ENCODE data around the gene TAPT1. TPM values are rescaled to one million over a fixed set of nuclear protein-coding genes. Genes with fewer than 3 reads are reported as not detected.

TAPT1 gene
- total RNA-seq, 1 experiment from 2014 or later: 17.3 TPM

DNA sequence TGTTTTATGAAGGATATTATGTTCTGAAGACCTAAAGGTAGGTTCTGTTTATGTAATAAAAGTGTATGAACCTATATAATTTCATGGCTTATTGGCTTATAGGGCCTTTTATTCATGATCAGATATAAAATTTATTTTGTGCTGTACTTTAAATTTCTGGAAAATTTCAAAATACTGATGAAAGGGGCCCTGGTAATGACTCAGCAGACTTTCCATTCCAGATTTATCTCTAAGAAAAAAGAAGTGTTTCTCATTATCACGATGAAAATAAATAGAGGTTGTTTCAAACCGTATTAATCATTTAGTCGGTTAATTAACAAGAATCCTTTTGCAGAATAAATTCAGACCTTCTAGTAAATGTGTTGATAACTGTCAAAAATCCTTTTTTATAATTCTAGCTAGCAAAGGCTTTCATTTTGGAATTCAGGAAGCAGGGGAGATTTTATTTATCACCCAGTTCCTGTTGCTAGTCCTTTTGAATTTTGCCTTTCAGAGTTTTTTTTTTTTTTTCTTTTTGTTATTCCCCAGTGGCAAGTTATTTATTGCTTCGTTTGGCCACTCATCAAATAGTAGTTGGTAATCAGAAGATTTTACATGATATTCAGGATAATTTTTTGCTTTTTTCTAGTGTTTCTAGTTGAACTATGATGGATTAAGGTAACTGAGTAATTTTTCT is 5.4 kb upstream of the TAPT1 start:
- Histone ChIP-seq H3K27ac (ENCODE audit: low read length) (no peak overlapping the region), H3K4me1 (ENCODE audit: control insufficient read depth, insufficient read depth, low read length) (no peaks in the 10 kb centered on the region), H3K27me3 (ENCODE audit: control insufficient read depth, insufficient read depth, low read length) (no peaks in the 10 kb centered on the region), H3K36me3 (ENCODE audit: control insufficient read depth, insufficient read depth, low read length) (no peaks in the 10 kb centered on the region), H3K9me3 (ENCODE audit: control insufficient read depth, insufficient read depth, low read depth, low read length) (no peaks in the 10 kb centered on the region), H3K4me3 (ENCODE audit: low read depth in 2 of 2, low read length in 2 of 2) (no peak overlapping the region)
- POLR2A ChIA-PET: no interaction called here
- in situ Hi-C loops (cut with HindIII; ENCODE audit: low pct_unique_long_range_greater_than_20kb, low sequenced_read_pairs) (no loop called here), intact Hi-C loops (cut with micrococcal nuclease; ENCODE audit: unreplicated experiment) (no loop called here)
- no peak for DNase-seq (ENCODE audit: low read depth, low spot score)
- TF ChIP-seq POLR2AphosphoS5 (IDR thresholded peaks at IDR 0.05; ENCODE audit: low read depth, low read length) (no peak), SIN3A (IDR thresholded peaks at IDR 0.05; ENCODE audit: borderline replicate concordance, insufficient read depth, low read depth, low read length) (no peak), TCF7L2 (IDR thresholded peaks at IDR 0.05; ENCODE audit: low read depth, low read length) (no peak)
- TF ChIP-seq, protein P1, sequence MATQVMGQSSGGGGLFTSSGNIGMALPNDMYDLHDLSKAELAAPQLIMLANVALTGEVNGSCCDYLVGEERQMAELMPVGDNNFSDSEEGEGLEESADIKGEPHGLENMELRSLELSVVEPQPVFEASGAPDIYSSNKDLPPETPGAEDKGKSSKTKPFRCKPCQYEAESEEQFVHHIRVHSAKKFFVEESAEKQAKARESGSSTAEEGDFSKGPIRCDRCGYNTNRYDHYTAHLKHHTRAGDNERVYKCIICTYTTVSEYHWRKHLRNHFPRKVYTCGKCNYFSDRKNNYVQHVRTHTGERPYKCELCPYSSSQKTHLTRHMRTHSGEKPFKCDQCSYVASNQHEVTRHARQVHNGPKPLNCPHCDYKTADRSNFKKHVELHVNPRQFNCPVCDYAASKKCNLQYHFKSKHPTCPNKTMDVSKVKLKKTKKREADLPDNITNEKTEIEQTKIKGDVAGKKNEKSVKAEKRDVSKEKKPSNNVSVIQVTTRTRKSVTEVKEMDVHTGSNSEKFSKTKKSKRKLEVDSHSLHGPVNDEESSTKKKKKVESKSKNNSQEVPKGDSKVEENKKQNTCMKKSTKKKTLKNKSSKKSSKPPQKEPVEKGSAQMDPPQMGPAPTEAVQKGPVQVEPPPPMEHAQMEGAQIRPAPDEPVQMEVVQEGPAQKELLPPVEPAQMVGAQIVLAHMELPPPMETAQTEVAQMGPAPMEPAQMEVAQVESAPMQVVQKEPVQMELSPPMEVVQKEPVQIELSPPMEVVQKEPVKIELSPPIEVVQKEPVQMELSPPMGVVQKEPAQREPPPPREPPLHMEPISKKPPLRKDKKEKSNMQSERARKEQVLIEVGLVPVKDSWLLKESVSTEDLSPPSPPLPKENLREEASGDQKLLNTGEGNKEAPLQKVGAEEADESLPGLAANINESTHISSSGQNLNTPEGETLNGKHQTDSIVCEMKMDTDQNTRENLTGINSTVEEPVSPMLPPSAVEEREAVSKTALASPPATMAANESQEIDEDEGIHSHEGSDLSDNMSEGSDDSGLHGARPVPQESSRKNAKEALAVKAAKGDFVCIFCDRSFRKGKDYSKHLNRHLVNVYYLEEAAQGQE (IDR thresholded peaks at IDR 0.05; ENCODE audit: insufficient read depth in 1 of 2, low read depth in 2 of 2, low read length in 1 of 2): no peak
- TF ChIP-seq, protein P2, sequence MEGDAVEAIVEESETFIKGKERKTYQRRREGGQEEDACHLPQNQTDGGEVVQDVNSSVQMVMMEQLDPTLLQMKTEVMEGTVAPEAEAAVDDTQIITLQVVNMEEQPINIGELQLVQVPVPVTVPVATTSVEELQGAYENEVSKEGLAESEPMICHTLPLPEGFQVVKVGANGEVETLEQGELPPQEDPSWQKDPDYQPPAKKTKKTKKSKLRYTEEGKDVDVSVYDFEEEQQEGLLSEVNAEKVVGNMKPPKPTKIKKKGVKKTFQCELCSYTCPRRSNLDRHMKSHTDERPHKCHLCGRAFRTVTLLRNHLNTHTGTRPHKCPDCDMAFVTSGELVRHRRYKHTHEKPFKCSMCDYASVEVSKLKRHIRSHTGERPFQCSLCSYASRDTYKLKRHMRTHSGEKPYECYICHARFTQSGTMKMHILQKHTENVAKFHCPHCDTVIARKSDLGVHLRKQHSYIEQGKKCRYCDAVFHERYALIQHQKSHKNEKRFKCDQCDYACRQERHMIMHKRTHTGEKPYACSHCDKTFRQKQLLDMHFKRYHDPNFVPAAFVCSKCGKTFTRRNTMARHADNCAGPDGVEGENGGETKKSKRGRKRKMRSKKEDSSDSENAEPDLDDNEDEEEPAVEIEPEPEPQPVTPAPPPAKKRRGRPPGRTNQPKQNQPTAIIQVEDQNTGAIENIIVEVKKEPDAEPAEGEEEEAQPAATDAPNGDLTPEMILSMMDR (IDR thresholded peaks at IDR 0.05): no peak
- no peak for ATAC-seq
- no TSS peak for BruUV-seq (replicated peaks)
- CTCF ChIA-PET: interaction anchor here (0.7 kb wide), 1 partner anchor 32 kb away, joined by 12 read pairs; no protein-coding TSS in a partner anchor

DNA sequence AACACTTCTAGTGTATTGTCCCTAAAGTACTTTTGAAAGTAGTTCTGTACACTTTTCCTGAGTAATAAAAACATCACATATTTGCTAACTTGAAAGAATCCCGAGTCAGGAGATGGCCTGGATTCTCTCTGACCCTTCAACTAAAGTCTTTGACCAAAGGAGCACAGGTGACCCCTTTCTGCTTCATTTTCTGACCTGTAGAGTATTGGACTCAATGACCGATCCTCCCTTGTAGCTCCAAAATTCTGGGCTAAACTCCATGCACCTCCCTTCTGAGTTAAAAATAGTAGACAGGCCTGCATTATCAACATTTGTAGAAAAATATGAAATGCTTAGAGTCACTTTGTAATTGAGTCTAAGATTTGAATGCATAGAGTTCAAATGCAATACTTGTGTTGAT is 4.0 kb upstream of the TAPT1 start:
- intact Hi-C loops (cut with micrococcal nuclease; ENCODE audit: unreplicated experiment) (no loop called here), in situ Hi-C loops (cut with HindIII; ENCODE audit: low pct_unique_long_range_greater_than_20kb, low sequenced_read_pairs) (no loop called here)
- TF ChIP-seq SIN3A (IDR thresholded peaks at IDR 0.05; ENCODE audit: borderline replicate concordance, insufficient read depth, low read depth, low read length) (no peak), TCF7L2 (IDR thresholded peaks at IDR 0.05; ENCODE audit: low read depth, low read length) (no peak), POLR2AphosphoS5 (IDR thresholded peaks at IDR 0.05; ENCODE audit: low read depth, low read length) (no peak)
- TF ChIP-seq, protein P1 (IDR thresholded peaks at IDR 0.05; ENCODE audit: insufficient read depth in 1 of 2, low read depth in 2 of 2, low read length in 1 of 2): no peak
- TF ChIP-seq, protein P2 (IDR thresholded peaks at IDR 0.05): no peak
- H3K4me3 ChIP-seq (ENCODE audit: low read depth in 2 of 2, low read length in 2 of 2): no peak overlapping the region
- BruUV-seq (replicated peaks): no TSS peak
- H3K27ac ChIP-seq (ENCODE audit: low read length): no peak overlapping the region
- DNase-seq (ENCODE audit: low read depth, low spot score) (no peak), ATAC-seq (no peak)
- no peaks in the 10 kb centered on the region for H3K27me3 ChIP-seq (ENCODE audit: control insufficient read depth, insufficient read depth, low read length)
- POLR2A ChIA-PET: no interaction called here
- CTCF ChIA-PET: no interaction called here
- no peaks in the 10 kb centered on the region for H3K4me1 ChIP-seq (ENCODE audit: control insufficient read depth, insufficient read depth, low read length)
- no peaks in the 10 kb centered on the region for H3K36me3 ChIP-seq (ENCODE audit: control insufficient read depth, insufficient read depth, low read length)
- no peaks in the 10 kb centered on the region for H3K9me3 ChIP-seq (ENCODE audit: control insufficient read depth, insufficient read depth, low read depth, low read length)
